ENCODE results near the gene CMKLR1. TPM values are rescaled to one million over a fixed set of nuclear protein-coding genes. Genes with fewer than 3 reads are reported as not detected.

The CMKLR1 gene
- total and polyA plus RNA-seq, 2 donors (not counting 1 experiment from before 2014, with no cell fraction given): 0.06 to 0.54 TPM

DNA sequence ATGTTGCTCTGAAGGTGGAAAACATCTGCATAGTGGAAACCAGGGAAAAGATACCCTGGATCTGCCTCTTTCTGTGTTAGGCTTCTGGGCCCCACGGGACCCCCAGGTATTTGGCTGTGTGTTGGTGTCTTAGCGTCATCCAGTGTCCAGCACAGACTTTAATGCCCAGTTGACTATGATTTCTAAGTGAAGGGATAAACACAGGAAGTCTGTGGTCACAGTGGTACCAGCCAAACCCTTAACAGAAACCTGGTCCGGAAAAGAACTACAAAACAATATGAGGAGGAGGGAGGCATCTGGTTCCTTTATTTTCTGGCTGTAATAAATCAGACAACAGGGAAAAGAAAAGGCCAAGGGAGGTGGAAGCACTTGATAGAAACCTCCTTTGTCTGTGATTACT is 56.4 kb downstream of the CMKLR1 start:
- Mint-ChIP-seq H3K9me3 (ENCODE audit: insufficient read depth) (no peaks in the 10 kb centered on the region), H3K27me3 (peaks cover 23% of the 10 kb centered on the region), H3K4me3 (no peak overlapping the region), H3K4me1 (peaks cover 2% of the 10 kb centered on the region), H3K27ac (no peak overlapping the region)
- Histone ChIP-seq H3K9me3 (ENCODE audit: control extremely low read depth in 1 of 3, control insufficient read depth in 2 of 3, insufficient read depth in 1 of 3, low read length in 2 of 3) (no peaks in the 10 kb centered on the region), H3K4me3 (ENCODE audit: control extremely low read depth in 1 of 5, extremely low read depth in 1 of 5, insufficient read depth in 1 of 5, low read depth in 2 of 5, low read length in 4 of 5) (no peak overlapping the region), H3K4me1 (ENCODE audit: control insufficient read depth in 2 of 2, insufficient read depth in 2 of 2, low read length in 2 of 2) (no peaks in the 10 kb centered on the region), H3K27me3 (replicated peaks in 1 of 4; ENCODE audit: control extremely low read depth in 1 of 4, control insufficient read depth in 3 of 4, insufficient read depth in 4 of 4, low read length in 3 of 4) (peaks cover 0 to 6% (median 1%) of the 10 kb centered on the region in 4 experiments), H3K36me3 (replicated peaks in 1 of 2; ENCODE audit: control extremely low read depth in 1 of 2, control insufficient read depth in 1 of 2, extremely low read depth in 1 of 2, insufficient read depth in 2 of 2, low read length in 1 of 2) (no peaks in the 10 kb centered on the region), H3K79me2 (ENCODE audit: control insufficient read depth, insufficient read depth, low read length) (no peaks in the 10 kb centered on the region), H3K9ac (ENCODE audit: low read length) (no peak overlapping the region), H3K4me2 (replicated peaks; ENCODE audit: low read depth, low read length, poor library complexity, severe bottlenecking) (no peak overlapping the region), H4K20me1 (ENCODE audit: control insufficient read depth, insufficient read depth, low read length, poor library complexity, severe bottlenecking) (no peaks in the 10 kb centered on the region), H3K27ac (ENCODE audit: low read length in 2 of 2) (no peak overlapping the region), H2AFZ (ENCODE audit: insufficient read depth, low read depth, low read length, poor library complexity, severe bottlenecking) (no peak overlapping the region)
- intact Hi-C loops (cut with micrococcal nuclease): no loop called here
- ChIA-PET POLR2A (no interaction called here), CTCF (no interaction called here)
- ATAC-seq (ENCODE audit: low read depth) (no peak), DNase-seq (no peak)
- no peak for TF ChIP-seq EZH2 (IDR thresholded peaks at IDR 0.05; ENCODE audit: borderline replicate concordance, insufficient read depth, low read depth, low read length, poor library complexity, severe bottlenecking)
- TF ChIP-seq, protein P1, sequence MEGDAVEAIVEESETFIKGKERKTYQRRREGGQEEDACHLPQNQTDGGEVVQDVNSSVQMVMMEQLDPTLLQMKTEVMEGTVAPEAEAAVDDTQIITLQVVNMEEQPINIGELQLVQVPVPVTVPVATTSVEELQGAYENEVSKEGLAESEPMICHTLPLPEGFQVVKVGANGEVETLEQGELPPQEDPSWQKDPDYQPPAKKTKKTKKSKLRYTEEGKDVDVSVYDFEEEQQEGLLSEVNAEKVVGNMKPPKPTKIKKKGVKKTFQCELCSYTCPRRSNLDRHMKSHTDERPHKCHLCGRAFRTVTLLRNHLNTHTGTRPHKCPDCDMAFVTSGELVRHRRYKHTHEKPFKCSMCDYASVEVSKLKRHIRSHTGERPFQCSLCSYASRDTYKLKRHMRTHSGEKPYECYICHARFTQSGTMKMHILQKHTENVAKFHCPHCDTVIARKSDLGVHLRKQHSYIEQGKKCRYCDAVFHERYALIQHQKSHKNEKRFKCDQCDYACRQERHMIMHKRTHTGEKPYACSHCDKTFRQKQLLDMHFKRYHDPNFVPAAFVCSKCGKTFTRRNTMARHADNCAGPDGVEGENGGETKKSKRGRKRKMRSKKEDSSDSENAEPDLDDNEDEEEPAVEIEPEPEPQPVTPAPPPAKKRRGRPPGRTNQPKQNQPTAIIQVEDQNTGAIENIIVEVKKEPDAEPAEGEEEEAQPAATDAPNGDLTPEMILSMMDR (IDR thresholded peaks at IDR 0.05): no peak
- 0% methylated on average over 2 of the region's 3 CpGs for WGBS (ENCODE audit: insufficient coverage)

GRCh38 chr12:108282160-108282559 is 57.0 kb downstream of the CMKLR1 start:
- Mint-ChIP-seq H3K27ac (no peak overlapping the region), H3K9me3 (ENCODE audit: insufficient read depth) (no peaks in the 10 kb centered on the region), H3K4me3 (no peak overlapping the region), H3K27me3 (peaks cover 23% of the 10 kb centered on the region), H3K4me1 (peaks cover 2% of the 10 kb centered on the region)
- no peak overlapping the region for H2AFZ ChIP-seq (ENCODE audit: insufficient read depth, low read depth, low read length, poor library complexity, severe bottlenecking)
- H3K27ac ChIP-seq (ENCODE audit: low read length in 2 of 2): no peak overlapping the region
- no peaks in the 10 kb centered on the region for H3K79me2 ChIP-seq (ENCODE audit: control insufficient read depth, insufficient read depth, low read length)
- no CpG with 5 or more reads among the region's 2 CpGs for WGBS (ENCODE audit: insufficient coverage)
- H3K36me3 ChIP-seq (replicated peaks in 1 of 2; ENCODE audit: control extremely low read depth in 1 of 2, control insufficient read depth in 1 of 2, extremely low read depth in 1 of 2, insufficient read depth in 2 of 2, low read length in 1 of 2): no peaks in the 10 kb centered on the region
- H3K9ac ChIP-seq (ENCODE audit: low read length): no peak overlapping the region
- no peak for ATAC-seq (ENCODE audit: low read depth)
- peaks cover 0 to 6% (median 1%) of the 10 kb centered on the region in 4 experiments for H3K27me3 ChIP-seq (replicated peaks in 1 of 4; ENCODE audit: control extremely low read depth in 1 of 4, control insufficient read depth in 3 of 4, insufficient read depth in 4 of 4, low read length in 3 of 4)
- TF ChIP-seq EZH2 (IDR thresholded peaks at IDR 0.05; ENCODE audit: borderline replicate concordance, insufficient read depth, low read depth, low read length, poor library complexity, severe bottlenecking): no peak
- no peak overlapping the region for H3K4me2 ChIP-seq (replicated peaks; ENCODE audit: low read depth, low read length, poor library complexity, severe bottlenecking)
- DNase-seq: no peak
- CTCF ChIA-PET: no interaction called here
- no peaks in the 10 kb centered on the region for H3K4me1 ChIP-seq (ENCODE audit: control insufficient read depth in 2 of 2, insufficient read depth in 2 of 2, low read length in 2 of 2)
- POLR2A ChIA-PET: no interaction called here
- intact Hi-C loops (cut with micrococcal nuclease): no loop called here
- no peaks in the 10 kb centered on the region for H4K20me1 ChIP-seq (ENCODE audit: control insufficient read depth, insufficient read depth, low read length, poor library complexity, severe bottlenecking)
- no peak overlapping the region for H3K4me3 ChIP-seq (ENCODE audit: control extremely low read depth in 1 of 5, extremely low read depth in 1 of 5, insufficient read depth in 1 of 5, low read depth in 2 of 5, low read length in 4 of 5)
- no peaks in the 10 kb centered on the region for H3K9me3 ChIP-seq (ENCODE audit: control extremely low read depth in 1 of 3, control insufficient read depth in 2 of 3, insufficient read depth in 1 of 3, low read length in 2 of 3)

All from B cell (primary cell).